Nephron (organoid): ENCODE results near the gene TRIM66.

Source experiments
- H3K27ac Mint-ChIP-seq, 3 experiments: 2 replicates each; pipeline ENCODE4 v1.8.0; 2020; ENCODE audit warnings: mixed read lengths in 3 of 3, mild to moderate bottlenecking in 2 of 3, moderate library complexity in 1 of 3
- H3K27me3 Mint-ChIP-seq: 2 replicates; pipeline ENCODE4 v1.8.0; 2021; ENCODE audit warnings: low read depth, mild to moderate bottlenecking, moderate library complexity, mixed read lengths
- H3K36me3 Mint-ChIP-seq: 2 replicates; pipeline ENCODE4 v1.8.0; 2020; ENCODE audit warnings: low read depth, mixed read lengths
- H3K4me1 Mint-ChIP-seq: 2 replicates; pipeline ENCODE4 v1.8.0; 2020; ENCODE audit warnings: mixed read lengths
- H3K4me3 Mint-ChIP-seq, 3 experiments: 2 replicates each; pipeline ENCODE4 v1.8.0; 2020; ENCODE audit warnings: mild to moderate bottlenecking in 3 of 3, mixed read lengths in 3 of 3, moderate library complexity in 2 of 3
- H3K9me3 Mint-ChIP-seq: 2 replicates; pipeline ENCODE4 v1.8.0; 2020; ENCODE audit warnings: mixed read lengths
- CTCF ChIP-seq, 3 experiments: fragments of 200-600 bp; sonication (generic); IDR thresholded peaks; one replicate each; pipeline ENCODE4 v1.5.0; 2021; ENCODE audit warnings: antibody characterized with exemption in 3 of 3; ENCODE audit not compliant: unreplicated experiment in 3 of 3

The TRIM66 gene

GRCh38 chr11:8642196-8642841, 40.1 kb downstream of the TRIM66 start:
- Mint-ChIP-seq H3K4me3 (no peak overlapping the region), H3K4me1 (peaks cover 7% of the 10 kb centered on the region), H3K27ac (no peak overlapping the region), H3K36me3 (peaks cover 9% of the 10 kb centered on the region), H3K9me3 (no peaks in the 10 kb centered on the region), H3K27me3 (peaks cover 8% of the 10 kb centered on the region)
- TF ChIP-seq CTCF (IDR thresholded peaks at IDR 0.05; ENCODE audit: unreplicated experiment in 3 of 3): no peak

GRCh38 chr11:8641332-8641731, 41.1 kb downstream of the TRIM66 start:
- no peak for TF ChIP-seq CTCF (IDR thresholded peaks at IDR 0.05; ENCODE audit: unreplicated experiment in 3 of 3)
- H3K4me3 Mint-ChIP-seq: no peak overlapping the region
- no peaks in the 10 kb centered on the region for H3K9me3 Mint-ChIP-seq
- peaks cover 17% of the 10 kb centered on the region for H3K36me3 Mint-ChIP-seq
- peaks cover 8% of the 10 kb centered on the region for H3K27me3 Mint-ChIP-seq
- H3K27ac Mint-ChIP-seq: no peak overlapping the region
- H3K4me1 Mint-ChIP-seq: peaks cover 7% of the 10 kb centered on the region

- H3K4me1 Mint-ChIP-seq: peaks cover 7% of the 10 kb centered on the region
- no peak overlapping the region for H3K27ac Mint-ChIP-seq
- H3K9me3 Mint-ChIP-seq: peaks cover 5% of the 10 kb centered on the region
- H3K36me3 Mint-ChIP-seq: peaks cover 24% of the 10 kb centered on the region
- no peak for TF ChIP-seq CTCF (IDR thresholded peaks at IDR 0.05; ENCODE audit: unreplicated experiment in 3 of 3)
- H3K4me3 Mint-ChIP-seq: no peak overlapping the region
- H3K27me3 Mint-ChIP-seq: peaks cover 8% of the 10 kb centered on the region
Observed at GRCh38 chr11:8640267-8640906, 42.1 kb downstream of the TRIM66 start.

GRCh38 chr11:8639655-8640054, 42.8 kb downstream of the TRIM66 start:
- Mint-ChIP-seq H3K27ac (no peak overlapping the region), H3K9me3 (peaks cover 5% of the 10 kb centered on the region), H3K4me1 (peaks cover 7% of the 10 kb centered on the region), H3K4me3 (no peak overlapping the region), H3K27me3 (peaks cover 8% of the 10 kb centered on the region), H3K36me3 (peaks cover 24% of the 10 kb centered on the region)
- TF ChIP-seq CTCF (IDR thresholded peaks at IDR 0.05; ENCODE audit: unreplicated experiment in 3 of 3): no peak

GRCh38 chr11:8638300-8638699, 44.2 kb downstream of the TRIM66 start:
- peaks cover 8% of the 10 kb centered on the region for H3K27me3 Mint-ChIP-seq
- no peak for TF ChIP-seq CTCF (IDR thresholded peaks at IDR 0.05; ENCODE audit: unreplicated experiment in 3 of 3)
- no peak overlapping the region for H3K4me3 Mint-ChIP-seq
- no peak overlapping the region for H3K27ac Mint-ChIP-seq
- peaks cover 5% of the 10 kb centered on the region for H3K9me3 Mint-ChIP-seq
- H3K4me1 Mint-ChIP-seq: peaks cover 7% of the 10 kb centered on the region
- peaks cover 24% of the 10 kb centered on the region for H3K36me3 Mint-ChIP-seq

GRCh38 chr11:8636127-8636526, 46.3 kb downstream of the TRIM66 start:
- Mint-ChIP-seq H3K4me3 (no peak overlapping the region), H3K36me3 (peaks cover 28% of the 10 kb centered on the region), H3K9me3 (peaks cover 5% of the 10 kb centered on the region), H3K4me1 (peaks cover 6% of the 10 kb centered on the region), H3K27ac (no peak overlapping the region), H3K27me3 (peaks cover under 1% of the 10 kb centered on the region)
- TF ChIP-seq CTCF (IDR thresholded peaks at IDR 0.05; ENCODE audit: unreplicated experiment in 3 of 3): no peak
